ENCODE data around the gene PANK1. TPM values are rescaled to one million over a fixed set of nuclear protein-coding genes. Genes with fewer than 3 reads are reported as not detected.

PANK1 gene
- total RNA-seq, 1 experiment from 2014 or later = 24.9 TPM

DNA sequence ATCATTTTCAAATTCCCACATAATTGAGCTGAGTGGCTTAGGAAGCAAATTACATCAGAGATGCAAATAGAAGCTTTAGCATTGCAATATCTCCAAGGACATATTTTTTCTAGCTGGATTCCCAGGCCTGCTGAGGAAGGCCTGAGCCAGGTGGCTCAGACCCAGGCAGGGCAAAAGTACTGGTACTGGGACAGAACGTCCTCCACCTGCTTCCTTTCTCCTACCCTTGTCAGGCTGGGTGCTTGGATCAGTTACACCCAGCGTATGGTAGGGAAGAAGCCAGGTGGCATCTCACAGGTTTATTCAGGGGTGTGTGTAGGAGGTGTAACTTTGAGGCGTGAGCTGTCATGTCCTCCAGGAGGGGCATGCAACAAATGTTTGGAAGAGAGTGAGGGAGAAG lies 3.0 kb upstream of the PANK1 start:
- Mint-ChIP-seq H3K4me1 (peaks cover 47% of the 10 kb centered on the region), H3K9me3 (peaks cover 12% of the 10 kb centered on the region), H3K27me3 (ENCODE audit: low read depth) (no peaks in the 10 kb centered on the region), H3K27ac (peak overlapping the region; percentile 14; the same call in 1 of the 2 replicates), H3K4me3 (no peak overlapping the region), H3K36me3 (peaks cover 14% of the 10 kb centered on the region)
- no peak for DNase-seq (ENCODE audit: low spot score)
- ChIA-PET CTCF (interaction anchor here (0.6 to 1.3 kb wide), 3 partner anchors 53 to 352 kb away, joined by 3 to 5 read pairs (median 3); partner anchors contain the start of gene KIF20B), POLR2A (interaction anchor here (0.6 to 1.2 kb wide), 2 partner anchors 53 to 647 kb away, joined by 3 read pairs; partner anchors contain the start of gene KIF20B)
- no peak for TF ChIP-seq NR3C1 (CRISPR knock-in tag; conservative IDR thresholded peaks at IDR 0.05; ENCODE audit: low read depth)
- TF ChIP-seq, protein P1, sequence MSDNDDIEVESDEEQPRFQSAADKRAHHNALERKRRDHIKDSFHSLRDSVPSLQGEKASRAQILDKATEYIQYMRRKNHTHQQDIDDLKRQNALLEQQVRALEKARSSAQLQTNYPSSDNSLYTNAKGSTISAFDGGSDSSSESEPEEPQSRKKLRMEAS (CRISPR knock-in tag; IDR thresholded peaks at IDR 0.05) = no peak
- ATAC-seq = no peak

DNA sequence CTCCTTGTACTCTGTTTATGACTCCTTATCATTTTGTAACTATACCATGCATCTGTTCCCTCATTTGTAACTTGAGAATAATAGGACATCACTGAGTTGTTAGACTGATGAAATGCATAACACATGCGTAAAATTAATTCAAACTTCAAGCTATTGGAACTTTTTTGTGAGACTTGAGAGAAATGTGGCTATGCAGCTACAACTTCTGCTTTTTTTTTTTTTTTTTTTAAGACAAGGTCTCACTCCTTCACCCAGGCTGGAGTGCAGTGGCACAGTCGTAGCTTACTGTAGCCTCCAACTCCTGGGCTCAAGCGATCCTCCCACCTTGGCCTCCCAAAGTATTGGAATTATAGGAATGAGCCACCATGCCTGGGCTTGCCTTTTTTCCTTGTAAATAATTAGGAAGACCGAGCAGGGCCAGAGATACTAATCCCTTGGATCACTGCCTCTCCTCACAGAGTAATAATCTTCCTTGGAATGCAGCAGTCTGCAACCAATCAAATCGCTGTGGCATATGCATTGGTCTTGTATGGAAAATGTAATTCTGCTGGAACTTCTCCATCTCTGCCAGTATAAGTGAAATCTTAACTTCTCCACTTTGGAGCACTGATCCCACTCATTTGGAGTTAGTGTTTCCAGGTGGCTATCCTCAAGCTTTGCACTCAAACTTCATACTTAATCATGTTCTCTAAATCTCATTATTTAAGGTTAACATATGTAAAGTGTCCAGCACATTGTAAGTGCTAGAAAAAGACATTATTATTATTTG lies 2.0 kb upstream of the PANK1 start:
- H3K27me3 Mint-ChIP-seq (ENCODE audit: low read depth) = no peaks in the 10 kb centered on the region
- no peak overlapping the region for H3K4me3 Mint-ChIP-seq
- POLR2A ChIA-PET = interaction anchor here (0.6 to 2.1 kb wide), 2 partner anchors 54 to 193 kb away, joined by 3 to 11 read pairs; partner anchors contain the start of gene KIF20B
- no peak for TF ChIP-seq NR1H2 (CRISPR knock-in tag; IDR thresholded peaks at IDR 0.05)
- TF ChIP-seq, protein P2, sequence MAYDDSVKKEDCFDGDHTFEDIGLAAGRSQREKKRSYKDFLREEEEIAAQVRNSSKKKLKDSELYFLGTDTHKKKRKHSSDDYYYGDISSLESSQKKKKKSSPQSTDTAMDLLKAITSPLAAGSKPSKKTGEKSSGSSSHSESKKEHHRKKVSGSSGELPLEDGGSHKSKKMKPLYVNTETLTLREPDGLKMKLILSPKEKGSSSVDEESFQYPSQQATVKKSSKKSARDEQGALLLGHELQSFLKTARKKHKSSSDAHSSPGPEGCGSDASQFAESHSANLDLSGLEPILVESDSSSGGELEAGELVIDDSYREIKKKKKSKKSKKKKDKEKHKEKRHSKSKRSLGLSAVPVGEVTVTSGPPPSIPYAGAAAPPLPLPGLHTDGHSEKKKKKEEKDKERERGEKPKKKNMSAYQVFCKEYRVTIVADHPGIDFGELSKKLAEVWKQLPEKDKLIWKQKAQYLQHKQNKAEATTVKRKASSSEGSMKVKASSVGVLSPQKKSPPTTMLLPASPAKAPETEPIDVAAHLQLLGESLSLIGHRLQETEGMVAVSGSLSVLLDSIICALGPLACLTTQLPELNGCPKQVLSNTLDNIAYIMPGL (CRISPR knock-in tag; IDR thresholded peaks at IDR 0.05) = no peak
- TF ChIP-seq, protein P3, sequence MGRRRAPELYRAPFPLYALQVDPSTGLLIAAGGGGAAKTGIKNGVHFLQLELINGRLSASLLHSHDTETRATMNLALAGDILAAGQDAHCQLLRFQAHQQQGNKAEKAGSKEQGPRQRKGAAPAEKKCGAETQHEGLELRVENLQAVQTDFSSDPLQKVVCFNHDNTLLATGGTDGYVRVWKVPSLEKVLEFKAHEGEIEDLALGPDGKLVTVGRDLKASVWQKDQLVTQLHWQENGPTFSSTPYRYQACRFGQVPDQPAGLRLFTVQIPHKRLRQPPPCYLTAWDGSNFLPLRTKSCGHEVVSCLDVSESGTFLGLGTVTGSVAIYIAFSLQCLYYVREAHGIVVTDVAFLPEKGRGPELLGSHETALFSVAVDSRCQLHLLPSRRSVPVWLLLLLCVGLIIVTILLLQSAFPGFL (CRISPR knock-in tag; IDR thresholded peaks at IDR 0.05; ENCODE audit: borderline replicate concordance) = no peak
- no peak for TF ChIP-seq ZNF416 (CRISPR knock-in tag; IDR thresholded peaks at IDR 0.05)
- TF ChIP-seq, protein P4, sequence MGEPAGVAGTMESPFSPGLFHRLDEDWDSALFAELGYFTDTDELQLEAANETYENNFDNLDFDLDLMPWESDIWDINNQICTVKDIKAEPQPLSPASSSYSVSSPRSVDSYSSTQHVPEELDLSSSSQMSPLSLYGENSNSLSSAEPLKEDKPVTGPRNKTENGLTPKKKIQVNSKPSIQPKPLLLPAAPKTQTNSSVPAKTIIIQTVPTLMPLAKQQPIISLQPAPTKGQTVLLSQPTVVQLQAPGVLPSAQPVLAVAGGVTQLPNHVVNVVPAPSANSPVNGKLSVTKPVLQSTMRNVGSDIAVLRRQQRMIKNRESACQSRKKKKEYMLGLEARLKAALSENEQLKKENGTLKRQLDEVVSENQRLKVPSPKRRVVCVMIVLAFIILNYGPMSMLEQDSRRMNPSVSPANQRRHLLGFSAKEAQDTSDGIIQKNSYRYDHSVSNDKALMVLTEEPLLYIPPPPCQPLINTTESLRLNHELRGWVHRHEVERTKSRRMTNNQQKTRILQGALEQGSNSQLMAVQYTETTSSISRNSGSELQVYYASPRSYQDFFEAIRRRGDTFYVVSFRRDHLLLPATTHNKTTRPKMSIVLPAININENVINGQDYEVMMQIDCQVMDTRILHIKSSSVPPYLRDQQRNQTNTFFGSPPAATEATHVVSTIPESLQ (CRISPR knock-in tag; IDR thresholded peaks at IDR 0.05) = no peak
- TF ChIP-seq, protein P5, sequence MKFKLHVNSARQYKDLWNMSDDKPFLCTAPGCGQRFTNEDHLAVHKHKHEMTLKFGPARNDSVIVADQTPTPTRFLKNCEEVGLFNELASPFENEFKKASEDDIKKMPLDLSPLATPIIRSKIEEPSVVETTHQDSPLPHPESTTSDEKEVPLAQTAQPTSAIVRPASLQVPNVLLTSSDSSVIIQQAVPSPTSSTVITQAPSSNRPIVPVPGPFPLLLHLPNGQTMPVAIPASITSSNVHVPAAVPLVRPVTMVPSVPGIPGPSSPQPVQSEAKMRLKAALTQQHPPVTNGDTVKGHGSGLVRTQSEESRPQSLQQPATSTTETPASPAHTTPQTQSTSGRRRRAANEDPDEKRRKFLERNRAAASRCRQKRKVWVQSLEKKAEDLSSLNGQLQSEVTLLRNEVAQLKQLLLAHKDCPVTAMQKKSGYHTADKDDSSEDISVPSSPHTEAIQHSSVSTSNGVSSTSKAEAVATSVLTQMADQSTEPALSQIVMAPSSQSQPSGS (CRISPR knock-in tag; IDR thresholded peaks at IDR 0.05; ENCODE audit: borderline replicate concordance, low read depth) = no peak
- TF ChIP-seq TEAD4 (CRISPR knock-in tag; IDR thresholded peaks at IDR 0.05) = no peak
- TF ChIP-seq ZBTB21 (CRISPR knock-in tag; IDR thresholded peaks at IDR 0.05; ENCODE audit: borderline replicate concordance) = no peak
- no peak for TF ChIP-seq GABPB1 (CRISPR knock-in tag; IDR thresholded peaks at IDR 0.05)
- TF ChIP-seq KAT7 (CRISPR knock-in tag; IDR thresholded peaks at IDR 0.05; ENCODE audit: borderline replicate concordance) = no peak
- TF ChIP-seq IRF2 (CRISPR knock-in tag; IDR thresholded peaks at IDR 0.05; ENCODE audit: borderline replicate concordance, low read depth) = no peak
- TF ChIP-seq, protein P6, sequence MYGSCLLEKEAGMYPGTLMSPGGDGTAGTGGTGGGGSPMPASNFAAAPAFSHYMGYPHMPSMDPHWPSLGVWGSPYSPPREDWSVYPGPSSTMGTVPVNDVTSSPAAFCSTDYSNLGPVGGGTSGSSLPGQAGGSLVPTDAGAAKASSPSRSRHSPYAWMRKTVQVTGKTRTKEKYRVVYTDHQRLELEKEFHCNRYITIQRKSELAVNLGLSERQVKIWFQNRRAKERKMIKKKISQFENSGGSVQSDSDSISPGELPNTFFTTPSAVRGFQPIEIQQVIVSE (CRISPR knock-in tag; IDR thresholded peaks at IDR 0.05; ENCODE audit: borderline replicate concordance) = no peak
- no peak for TF ChIP-seq GTF2I (CRISPR knock-in tag; conservative IDR thresholded peaks at IDR 0.05)
- no peak for TF ChIP-seq ATF1 (CRISPR knock-in tag; IDR thresholded peaks at IDR 0.05)
- TF ChIP-seq, protein P7, sequence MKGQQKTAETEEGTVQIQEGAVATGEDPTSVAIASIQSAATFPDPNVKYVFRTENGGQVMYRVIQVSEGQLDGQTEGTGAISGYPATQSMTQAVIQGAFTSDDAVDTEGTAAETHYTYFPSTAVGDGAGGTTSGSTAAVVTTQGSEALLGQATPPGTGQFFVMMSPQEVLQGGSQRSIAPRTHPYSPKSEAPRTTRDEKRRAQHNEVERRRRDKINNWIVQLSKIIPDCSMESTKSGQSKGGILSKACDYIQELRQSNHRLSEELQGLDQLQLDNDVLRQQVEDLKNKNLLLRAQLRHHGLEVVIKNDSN (CRISPR knock-in tag; IDR thresholded peaks at IDR 0.05) = no peak
- TF ChIP-seq, protein P8, sequence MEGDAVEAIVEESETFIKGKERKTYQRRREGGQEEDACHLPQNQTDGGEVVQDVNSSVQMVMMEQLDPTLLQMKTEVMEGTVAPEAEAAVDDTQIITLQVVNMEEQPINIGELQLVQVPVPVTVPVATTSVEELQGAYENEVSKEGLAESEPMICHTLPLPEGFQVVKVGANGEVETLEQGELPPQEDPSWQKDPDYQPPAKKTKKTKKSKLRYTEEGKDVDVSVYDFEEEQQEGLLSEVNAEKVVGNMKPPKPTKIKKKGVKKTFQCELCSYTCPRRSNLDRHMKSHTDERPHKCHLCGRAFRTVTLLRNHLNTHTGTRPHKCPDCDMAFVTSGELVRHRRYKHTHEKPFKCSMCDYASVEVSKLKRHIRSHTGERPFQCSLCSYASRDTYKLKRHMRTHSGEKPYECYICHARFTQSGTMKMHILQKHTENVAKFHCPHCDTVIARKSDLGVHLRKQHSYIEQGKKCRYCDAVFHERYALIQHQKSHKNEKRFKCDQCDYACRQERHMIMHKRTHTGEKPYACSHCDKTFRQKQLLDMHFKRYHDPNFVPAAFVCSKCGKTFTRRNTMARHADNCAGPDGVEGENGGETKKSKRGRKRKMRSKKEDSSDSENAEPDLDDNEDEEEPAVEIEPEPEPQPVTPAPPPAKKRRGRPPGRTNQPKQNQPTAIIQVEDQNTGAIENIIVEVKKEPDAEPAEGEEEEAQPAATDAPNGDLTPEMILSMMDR (IDR thresholded peaks at IDR 0.05) = no peak
- TF ChIP-seq, protein P9, sequence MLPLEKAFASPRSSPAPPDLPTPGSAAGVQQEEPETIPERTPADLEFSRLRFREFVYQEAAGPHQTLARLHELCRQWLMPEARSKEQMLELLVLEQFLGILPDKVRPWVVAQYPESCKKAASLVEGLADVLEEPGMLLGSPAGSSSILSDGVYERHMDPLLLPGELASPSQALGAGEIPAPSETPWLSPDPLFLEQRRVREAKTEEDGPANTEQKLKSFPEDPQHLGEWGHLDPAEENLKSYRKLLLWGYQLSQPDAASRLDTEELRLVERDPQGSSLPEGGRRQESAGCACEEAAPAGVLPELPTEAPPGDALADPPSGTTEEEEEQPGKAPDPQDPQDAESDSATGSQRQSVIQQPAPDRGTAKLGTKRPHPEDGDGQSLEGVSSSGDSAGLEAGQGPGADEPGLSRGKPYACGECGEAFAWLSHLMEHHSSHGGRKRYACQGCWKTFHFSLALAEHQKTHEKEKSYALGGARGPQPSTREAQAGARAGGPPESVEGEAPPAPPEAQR (CRISPR knock-in tag; IDR thresholded peaks at IDR 0.05) = no peak

More for the DNA sequence above, 2.0 kb upstream of the PANK1 start:
- H3K27ac Mint-ChIP-seq = peak overlapping the region; percentile 16; the same call in 1 of the 2 replicates
- peaks cover 12% of the 10 kb centered on the region for H3K9me3 Mint-ChIP-seq
- ATAC-seq (no peak), DNase-seq (ENCODE audit: low spot score) (no peak)
- H3K36me3 Mint-ChIP-seq = peaks cover 14% of the 10 kb centered on the region
- peaks cover 57% of the 10 kb centered on the region for H3K4me1 Mint-ChIP-seq
- CTCF ChIA-PET = interaction anchor here (1.3 kb wide), 1 partner anchor 54 kb away, joined by 3 read pairs; the partner anchor contains the start of gene KIF20B
